ENCODE results near the gene DNAH7. TPM values are rescaled to one million over a fixed set of nuclear protein-coding genes. Genes with fewer than 3 reads are reported as not detected.

The DNAH7 gene
- total and polyA plus RNA-seq, 2 of the 4 experiments (the other 2 are of a cell fraction): 0.22 to 0.36 TPM

DNA sequence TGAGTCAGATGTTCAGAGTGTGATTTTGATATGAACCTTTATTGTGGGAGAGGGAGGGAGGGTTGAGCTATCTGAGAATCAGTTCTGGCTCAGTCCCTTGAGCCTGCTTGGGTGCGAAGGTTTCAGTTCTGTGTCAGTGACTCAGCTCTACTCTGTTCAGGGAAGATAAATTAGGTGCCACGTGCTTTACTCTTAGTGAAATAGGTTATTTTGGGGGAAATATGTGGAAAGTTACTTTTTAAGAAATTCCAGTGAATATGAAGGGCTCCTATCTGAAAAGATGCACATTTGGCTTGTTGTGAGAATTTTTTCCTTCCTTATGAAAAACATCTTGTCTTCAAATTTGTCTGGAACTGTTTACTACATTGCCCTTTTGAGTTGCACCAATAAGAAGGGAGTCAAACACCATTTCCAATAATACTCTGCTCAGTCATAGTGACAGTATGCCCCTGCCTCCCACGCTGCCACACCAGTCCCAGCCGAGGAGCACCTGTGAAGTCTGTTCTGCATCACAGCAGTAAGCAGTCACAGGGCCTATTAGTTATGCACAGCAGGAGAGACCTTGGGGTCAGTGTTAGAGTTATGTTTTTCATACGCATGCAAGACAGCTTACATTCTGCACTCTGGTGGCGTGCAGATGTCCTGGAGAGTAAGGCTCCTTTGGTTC is 32.8 kb upstream of the DNAH7 start:
- H3K18ac ChIP-seq (ENCODE audit: low read depth, low read length): no peak overlapping the region
- no peak overlapping the region; the same call in 1 of the 2 replicates for H4K5ac ChIP-seq (ENCODE audit: low read depth, low read length)
- in situ Hi-C loops (cut with MboI; ENCODE audit: low sequenced_read_pairs) (no loop called here), intact Hi-C loops (cut with micrococcal nuclease) (no loop called here), dilution Hi-C loops (cut with HindIII; ENCODE audit: low sequenced_read_pairs, unreplicated experiment) (no loop called here)
- H2AK9ac ChIP-seq (replicated peaks; ENCODE audit: low read depth, low read length, poor library complexity): no peak overlapping the region
- H2AFZ ChIP-seq (replicated peaks; ENCODE audit: low read length, poor library complexity): no peak overlapping the region
- 0 out of 2 replicates have a peak, but pooled peaks cover 2% of the 10 kb centered on the region for H3K27me3 ChIP-seq (ENCODE audit: control insufficient read depth, insufficient read depth, low read length)
- ChIA-PET POLR2A (ENCODE audit: unreplicated experiment) (no interaction called here), CTCF (interaction anchor here (0.9 kb wide), 1 partner anchor 29 kb away, joined by 3 read pairs; no protein-coding TSS in a partner anchor)
- no peak overlapping the region for H3K27ac ChIP-seq (ENCODE audit: insufficient read depth, low read length)
- 17% methylated on average over 1 of the region's 6 CpGs; no CpG with 5 or more reads in 1 of the 2 experiments for WGBS, 2 experiments (ENCODE audit: extremely low coverage in 2 of 2, insufficient read length in 1 of 2)
- H3K4ac ChIP-seq (ENCODE audit: low read depth, low read length): peak overlapping the region; percentile 10; the same call in 1 of the 2 replicates
- H3K4me2 ChIP-seq (ENCODE audit: low read depth, low read length): no peak overlapping the region
- no peak overlapping the region for H2BK5ac ChIP-seq (ENCODE audit: low read depth, low read length, poor library complexity, severe bottlenecking)
- H2AK5ac ChIP-seq (ENCODE audit: low read depth, low read length): no peak overlapping the region
- BruUV-seq (replicated peaks): no TSS peak
- no peaks in the 10 kb centered on the region for H3K9me3 ChIP-seq (ENCODE audit: control insufficient read depth, insufficient read depth, low read length)
- H2BK20ac ChIP-seq (ENCODE audit: low read depth, low read length): no peak overlapping the region
- peaks cover 6% of the 10 kb centered on the region; the same call in 1 of the 2 replicates for H3K4me1 ChIP-seq (ENCODE audit: control insufficient read depth, insufficient read depth, low read length)
- no peak overlapping the region for H3K23ac ChIP-seq (ENCODE audit: low read depth, low read length)
- H3K36me3 ChIP-seq (ENCODE audit: control insufficient read depth, insufficient read depth, low read length): no peaks in the 10 kb centered on the region
- H3K9me1 ChIP-seq (ENCODE audit: insufficient read depth, low read length): peaks cover 8% of the 10 kb centered on the region; the same call in 1 of the 2 replicates
- H3K14ac ChIP-seq (replicated peaks; ENCODE audit: low read depth, low read length): peak overlapping the region; percentile 17; the same call in 1 of the 2 replicates
- no peaks in the 10 kb centered on the region for H4K20me1 ChIP-seq (ENCODE audit: insufficient read depth, low read length)
- DNase-seq (peak; percentile 74), ATAC-seq (ENCODE audit: low read depth) (peak; percentile 84)
- no peak overlapping the region for H4K91ac ChIP-seq (ENCODE audit: insufficient read depth, low read depth, low read length)
- no peak overlapping the region for H2BK120ac ChIP-seq (ENCODE audit: low read depth, low read length)
- no peak overlapping the region for H4K8ac ChIP-seq (ENCODE audit: low read depth in 2 of 2, low read length in 2 of 2)
- no peak overlapping the region; the same call in 1 of the 2 replicates for H3K56ac ChIP-seq (ENCODE audit: extremely low read depth, insufficient read depth, low read length)
- H3K9ac ChIP-seq (ENCODE audit: low read depth, low read length): no peak overlapping the region
- no peak overlapping the region for H2BK15ac ChIP-seq (ENCODE audit: low read depth, low read length)
- H3K79me1 ChIP-seq (ENCODE audit: low read depth in 1 of 2, low read length in 2 of 2): no peaks in the 10 kb centered on the region
- no peak overlapping the region for H3K4me3 ChIP-seq (ENCODE audit: insufficient read depth, low read depth, low read length)
- no peak for TF ChIP-seq RAD21 (IDR thresholded peaks at IDR 0.05; ENCODE audit: low read length)
- no peak for TF ChIP-seq CEBPB (IDR thresholded peaks at IDR 0.05; ENCODE audit: low read depth, low read length)
- TF ChIP-seq MAZ (IDR thresholded peaks at IDR 0.05; ENCODE audit: borderline replicate concordance, low read depth, low read length): no peak
- TF ChIP-seq MXI1 (IDR thresholded peaks at IDR 0.05; ENCODE audit: borderline replicate concordance, low read depth, low read length): no peak
- TF ChIP-seq CTCF (conservative IDR thresholded peaks at IDR 0.05; ENCODE audit: low read depth, low read length): no peak
- TF ChIP-seq, protein P1, sequence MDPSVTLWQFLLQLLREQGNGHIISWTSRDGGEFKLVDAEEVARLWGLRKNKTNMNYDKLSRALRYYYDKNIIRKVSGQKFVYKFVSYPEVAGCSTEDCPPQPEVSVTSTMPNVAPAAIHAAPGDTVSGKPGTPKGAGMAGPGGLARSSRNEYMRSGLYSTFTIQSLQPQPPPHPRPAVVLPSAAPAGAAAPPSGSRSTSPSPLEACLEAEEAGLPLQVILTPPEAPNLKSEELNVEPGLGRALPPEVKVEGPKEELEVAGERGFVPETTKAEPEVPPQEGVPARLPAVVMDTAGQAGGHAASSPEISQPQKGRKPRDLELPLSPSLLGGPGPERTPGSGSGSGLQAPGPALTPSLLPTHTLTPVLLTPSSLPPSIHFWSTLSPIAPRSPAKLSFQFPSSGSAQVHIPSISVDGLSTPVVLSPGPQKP (IDR thresholded peaks at IDR 0.05; ENCODE audit: borderline replicate concordance, low read depth, low read length): no peak
- TF ChIP-seq, protein P2, sequence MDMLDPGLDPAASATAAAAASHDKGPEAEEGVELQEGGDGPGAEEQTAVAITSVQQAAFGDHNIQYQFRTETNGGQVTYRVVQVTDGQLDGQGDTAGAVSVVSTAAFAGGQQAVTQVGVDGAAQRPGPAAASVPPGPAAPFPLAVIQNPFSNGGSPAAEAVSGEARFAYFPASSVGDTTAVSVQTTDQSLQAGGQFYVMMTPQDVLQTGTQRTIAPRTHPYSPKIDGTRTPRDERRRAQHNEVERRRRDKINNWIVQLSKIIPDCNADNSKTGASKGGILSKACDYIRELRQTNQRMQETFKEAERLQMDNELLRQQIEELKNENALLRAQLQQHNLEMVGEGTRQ (IDR thresholded peaks at IDR 0.05; ENCODE audit: low read depth, low read length): no peak
- no peak for TF ChIP-seq POLR2A (IDR thresholded peaks at IDR 0.05; ENCODE audit: low read depth, low read length)
- TF ChIP-seq MAFK (IDR thresholded peaks at IDR 0.05; ENCODE audit: low read depth, low read length): no peak
- no peak for TF ChIP-seq RFX5 (IDR thresholded peaks at IDR 0.05; ENCODE audit: low read depth, low read length)
- no peak for TF ChIP-seq NFE2L2 (IDR thresholded peaks at IDR 0.05; ENCODE audit: low read depth, low read length)
- TF ChIP-seq BHLHE40 (IDR thresholded peaks at IDR 0.05; ENCODE audit: low read depth, low read length): no peak
- no peak for TF ChIP-seq CHD1 (IDR thresholded peaks at IDR 0.05; ENCODE audit: low read depth, low read length)
- no peak for TF ChIP-seq FOS (IDR thresholded peaks at IDR 0.05; ENCODE audit: low read depth, low read length)
- no peak for TF ChIP-seq SMC3 (IDR thresholded peaks at IDR 0.05; ENCODE audit: low read depth, low read length)

Measured in IMR-90 (cell line).